Stimulated activated CD8-positive, alpha-beta memory T cell treated with anti-CD3 and anti-CD28 coated beads, Interleukin-7, amount 100 ng/mL, for 24 hours (primary cell): ENCODE results near the gene KCNN2.

Experiments used
- DNase-seq: peaks from one replicate; pipeline ENCODE4 v3.0.0-alpha.2; 2020; ENCODE audit warnings: low read depth

The KCNN2 gene

GRCh38 chr5:114362977-114363761 is 1.3 kb downstream of the KCNN2 start:
- DNase-seq: no peak

- DNase-seq: no peak
Measured at GRCh38 chr5:114363837-114364236, 2.0 kb downstream of the KCNN2 start.

DNA sequence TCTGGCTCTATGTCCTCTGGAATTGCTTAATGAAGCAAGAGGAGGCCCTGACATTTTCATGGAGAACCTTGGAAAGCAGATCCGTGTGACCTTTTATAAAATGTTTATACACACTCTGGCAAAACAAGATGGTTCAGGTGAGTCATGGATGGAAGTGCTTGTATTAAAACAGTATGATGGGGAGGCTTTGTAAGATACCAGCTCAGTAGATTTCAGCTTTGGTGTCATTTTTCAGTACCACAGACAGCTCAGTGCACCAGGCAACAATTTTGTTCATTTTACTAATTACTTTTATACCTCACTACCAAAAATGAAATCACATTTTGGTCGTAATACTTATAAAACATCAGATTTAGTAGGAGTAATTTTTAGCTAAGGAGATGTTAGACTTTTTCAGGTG is 5.2 kb downstream of the KCNN2 start:
- no peak for DNase-seq

DNA sequence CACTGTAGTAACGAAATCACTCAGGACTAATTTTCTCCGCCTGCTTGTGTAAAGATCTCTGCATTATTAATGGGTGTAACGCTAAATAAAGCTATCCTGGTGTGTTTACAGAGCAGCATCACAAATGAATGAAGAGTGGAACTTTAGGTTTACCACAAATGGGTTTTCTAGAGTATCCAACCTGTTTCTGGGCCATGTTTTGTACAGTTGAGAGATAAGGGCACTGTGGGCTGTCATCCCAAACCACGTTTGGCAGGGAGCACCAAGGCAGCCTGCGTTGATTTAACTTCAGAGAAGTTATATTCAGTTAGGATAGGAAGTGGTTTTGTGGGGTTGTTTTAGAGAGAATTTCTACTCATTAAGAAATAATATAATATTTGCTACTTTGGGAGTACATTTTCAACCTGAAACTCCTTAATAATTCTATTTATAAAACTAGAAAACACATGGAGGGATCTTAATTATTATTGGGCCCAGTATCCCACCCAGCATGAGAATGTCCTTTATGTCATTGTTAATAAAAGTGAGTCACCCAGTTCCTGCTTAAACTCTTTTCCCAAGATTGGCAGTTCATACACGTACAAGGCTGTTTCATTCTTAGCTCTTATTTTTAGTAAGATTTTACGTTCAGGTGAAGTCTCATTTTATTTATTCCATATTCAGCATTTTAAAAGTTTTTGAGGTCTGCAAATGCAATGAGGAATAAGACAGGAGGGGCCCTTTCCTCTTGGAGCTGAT is 8.0 kb downstream of the KCNN2 start:
- DNase-seq: no peak

- no peak for DNase-seq
Measured at GRCh38 chr5:114377050-114377844, 15.4 kb downstream of the KCNN2 start.

GRCh38 chr5:114377946-114378345 is 16.1 kb downstream of the KCNN2 start:
- DNase-seq: no peak

- no peak for DNase-seq
Measured at GRCh38 chr5:114380721-114381120, 18.9 kb downstream of the KCNN2 start.

DNA sequence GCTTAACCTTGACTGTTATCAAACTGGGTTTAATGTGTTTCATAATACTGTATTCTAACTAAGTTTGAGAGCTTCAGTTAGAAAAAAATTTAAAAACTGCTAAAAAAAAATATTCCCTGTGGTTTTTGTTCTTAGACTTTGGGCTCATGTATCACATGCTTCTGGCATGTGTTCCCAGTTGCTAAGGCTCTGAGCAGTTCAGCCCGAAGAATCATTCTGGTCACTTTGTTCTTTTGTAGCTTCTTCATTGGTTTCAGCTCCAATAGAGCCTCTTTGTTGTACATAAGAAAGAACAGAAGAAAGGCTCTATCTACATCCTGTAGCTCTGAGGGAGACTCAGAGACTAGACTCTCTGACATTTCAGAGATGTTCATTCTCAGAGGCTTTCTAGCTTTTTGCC is 25.6 kb downstream of the KCNN2 start:
- DNase-seq: no peak

DNA sequence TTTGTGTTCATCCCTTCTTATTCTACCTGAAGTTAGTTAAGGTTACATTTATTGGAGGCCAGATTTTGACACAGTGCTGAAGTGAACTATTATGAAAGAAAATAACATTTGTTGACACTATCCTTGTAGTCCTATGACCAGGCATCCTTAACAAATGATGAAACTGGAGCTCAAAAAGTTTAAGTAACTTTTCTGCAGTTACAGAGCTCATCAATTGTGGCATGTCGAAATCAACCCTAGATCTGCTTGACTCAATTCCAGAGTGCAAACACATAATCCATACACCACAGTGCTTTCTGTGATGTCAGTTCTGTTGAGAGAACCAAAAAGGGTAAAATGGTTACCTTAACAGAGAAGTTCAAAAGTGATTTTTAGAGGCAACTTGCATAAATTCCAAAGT is 28.6 kb downstream of the KCNN2 start:
- no peak for DNase-seq

GRCh38 chr5:114391321-114391720 is 29.5 kb downstream of the KCNN2 start:
- DNase-seq: no peak

DNA sequence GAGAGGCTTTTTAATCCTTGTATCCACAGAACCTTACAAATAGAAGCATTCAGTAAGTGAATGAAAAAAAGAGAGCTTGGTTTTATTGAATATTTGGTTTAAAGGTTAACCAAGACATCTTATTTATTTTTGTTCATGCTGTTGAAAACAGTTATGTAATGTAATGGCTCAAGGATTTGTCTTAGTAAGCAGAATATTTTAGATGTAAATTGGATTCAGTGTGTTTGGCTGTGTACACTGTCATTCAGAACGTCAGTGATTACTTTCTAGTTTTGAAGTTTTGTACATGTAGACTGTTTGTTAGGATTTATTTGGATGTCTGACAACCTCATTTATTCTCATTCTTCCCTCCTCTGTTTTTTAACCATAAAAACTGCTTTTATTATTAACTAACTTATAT is 31.3 kb downstream of the KCNN2 start:
- DNase-seq: no peak

DNA sequence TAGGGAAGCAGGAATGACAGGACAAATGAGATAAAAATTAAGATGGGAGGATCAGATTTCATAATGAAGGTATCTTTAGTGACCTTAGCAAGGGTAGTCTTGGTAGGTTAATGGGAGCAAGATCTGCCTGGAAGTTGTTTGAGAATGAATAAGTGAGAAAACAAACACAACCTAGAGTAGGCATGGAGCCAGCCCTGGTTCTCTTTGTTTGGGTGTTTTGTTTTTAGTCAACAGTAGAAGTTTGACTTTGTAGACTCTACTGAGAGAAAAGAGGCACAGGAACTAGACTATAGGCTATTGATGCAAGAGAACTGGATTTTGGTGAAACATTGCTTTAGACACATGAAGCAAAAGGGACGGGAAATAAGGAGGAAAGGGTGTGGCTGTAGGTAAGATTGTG is 40.3 kb downstream of the KCNN2 start:
- no peak for DNase-seq

- no peak for DNase-seq
Measured at GRCh38 chr5:114407783-114408182, 45.9 kb downstream of the KCNN2 start.

GRCh38 chr5:114408847-114409246 is 47.0 kb downstream of the KCNN2 start:
- no peak for DNase-seq

GRCh38 chr5:114411380-114411931 is 49.6 kb downstream of the KCNN2 start:
- DNase-seq: no peak

GRCh38 chr5:114412510-114413171 is 50.8 kb downstream of the KCNN2 start:
- DNase-seq: no peak

GRCh38 chr5:114415760-114416159 is 53.9 kb downstream of the KCNN2 start:
- DNase-seq: no peak

GRCh38 chr5:114416254-114416653 is 54.4 kb downstream of the KCNN2 start:
- DNase-seq: no peak

DNA sequence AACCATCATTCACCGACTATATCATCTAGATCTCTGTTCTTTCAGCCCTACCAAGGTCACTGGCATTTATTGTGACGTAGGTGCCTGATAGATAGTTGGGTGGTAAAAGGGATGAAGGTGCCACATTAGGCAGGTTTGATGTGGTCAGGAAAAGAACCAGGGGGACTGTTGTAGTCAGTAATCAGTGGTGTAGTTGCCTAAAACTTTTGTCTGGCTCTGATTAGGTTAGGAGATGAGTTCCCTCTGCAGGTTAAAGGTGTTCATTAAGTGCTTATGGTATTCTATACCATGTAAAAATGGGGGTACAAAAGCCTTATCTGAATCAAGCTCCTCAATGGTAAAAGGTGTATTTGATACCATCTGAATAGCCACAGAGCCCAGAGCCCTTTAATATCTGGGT is 55.6 kb downstream of the KCNN2 start:
- DNase-seq: no peak

DNA sequence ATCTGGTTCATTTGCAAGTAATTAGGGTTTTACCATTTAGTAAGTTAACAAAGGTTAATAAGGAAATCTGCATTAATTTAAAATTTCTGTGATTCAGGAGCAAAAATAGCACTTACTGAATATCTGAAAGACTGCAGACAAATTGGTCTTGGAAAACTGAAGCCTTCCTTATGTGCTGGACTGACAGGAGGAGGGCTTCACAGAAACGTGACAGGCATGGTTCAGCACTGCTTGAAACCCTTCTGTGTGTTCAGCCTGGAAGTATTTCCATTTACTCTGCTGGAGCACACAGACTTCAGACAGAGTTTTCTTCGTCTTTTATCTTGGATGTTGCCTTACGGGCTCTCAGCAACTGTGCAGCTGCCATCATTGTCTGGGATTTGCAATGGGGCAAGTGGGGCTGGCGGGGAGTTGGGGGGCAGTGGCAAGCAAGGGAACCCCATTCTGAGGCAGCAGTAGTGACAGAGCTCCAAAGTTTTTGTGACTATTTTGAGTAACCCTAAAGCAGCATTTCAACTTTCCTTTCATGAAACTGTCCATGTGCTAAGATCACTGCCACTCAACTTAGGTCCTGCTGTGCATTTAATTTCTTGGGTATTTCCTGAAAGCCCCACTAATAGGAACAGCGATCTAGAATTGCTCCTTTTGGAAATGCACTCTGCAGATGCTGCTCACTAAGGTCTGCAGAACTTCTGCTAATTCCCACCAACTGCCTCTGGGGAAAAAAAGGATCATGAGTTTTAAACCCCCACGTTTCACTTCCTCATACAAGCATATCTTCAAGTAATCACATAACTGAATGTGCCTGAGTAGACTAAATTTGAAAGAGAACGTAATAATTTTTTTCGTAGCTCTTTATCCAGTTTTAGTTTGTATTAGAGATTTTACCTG is 56.6 kb downstream of the KCNN2 start:
- no peak for DNase-seq

- DNase-seq: no peak
Measured at GRCh38 chr5:114419067-114419388, 57.2 kb downstream of the KCNN2 start.
